ENCODE data around the gene SLC51A. TPM values are rescaled to one million over a fixed set of nuclear protein-coding genes. Genes with fewer than 3 reads are reported as not detected.

SLC51A gene
- total and polyA plus RNA-seq, 2 of the 13 experiments (the other 11 are each of a cell fraction or from before 2014, with no cell fraction given), result 4.3 to 48.8 TPM

- TF ChIP-seq MTERF4 (CRISPR knock-in tag; IDR thresholded peaks at IDR 0.05), result 0 out of 2 replicates have a peak, but pooled peaks have one; percentile 30
- peak; percentile 22; the same call in 1 of the 2 replicates for TF ChIP-seq ZNF687 (CRISPR knock-in tag; IDR thresholded peaks at IDR 0.05)
- TF ChIP-seq NRL (CRISPR knock-in tag; IDR thresholded peaks at IDR 0.05; ENCODE audit: borderline replicate concordance), result 0 out of 2 replicates have a peak, but pooled peaks have one; percentile 71
Observed at GRCh38 chr3:196192524-196193051, 23.7 kb upstream of the SLC51A start (continued).

GRCh38 chr3:196193133-196193735 lies 23.1 kb upstream of the SLC51A start:
- no peak overlapping the region for H2AFZ ChIP-seq (ENCODE audit: low read length)
- FAIRE-seq (no peak), DNase-seq (ENCODE audit: low spot score) (no peak), ATAC-seq (no peak)
- intact Hi-C loops (cut with micrococcal nuclease; ENCODE audit: unreplicated experiment) (no loop called here), in situ Hi-C loops (cut with HindIII; ENCODE audit: extremely low pct_ligation_motif_present, low pct_unique_long_range_greater_than_20kb) (loop anchor here (5.0 kb wide), 1 partner anchor 171 kb away; no protein-coding TSS in a partner anchor)
- peaks cover 64% of the 10 kb centered on the region for H3K4me1 ChIP-seq (ENCODE audit: insufficient read depth, low read length)
- no peak overlapping the region for H3K4me3 ChIP-seq (replicated peaks in 1 of 3; ENCODE audit: insufficient read depth in 1 of 3, low read depth in 2 of 3, low read length in 3 of 3)
- no peaks in the 10 kb centered on the region for H4K20me1 ChIP-seq (ENCODE audit: insufficient read depth, low read length)
- H3K27ac ChIP-seq (ENCODE audit: extremely low read length, insufficient read depth, low read length), result no peak overlapping the region
- POLR2A ChIA-PET, result no interaction called here
- no peaks in the 10 kb centered on the region for H3K79me2 ChIP-seq (ENCODE audit: insufficient read depth, low read length)
- H3K9me3 ChIP-seq (ENCODE audit: low read length), result no peaks in the 10 kb centered on the region
- no TSS peak for BruUV-seq (replicated peaks)
- peaks cover 3 to 49% of the 10 kb centered on the region in 2 experiments; a peak in 4 of 5 replicates for H3K27me3 ChIP-seq (ENCODE audit: control insufficient read depth in 1 of 2, insufficient read depth in 2 of 2, low read length in 2 of 2)
- no peaks in the 10 kb centered on the region for H3K36me3 ChIP-seq (replicated peaks in 1 of 2; ENCODE audit: control insufficient read depth in 1 of 2, insufficient read depth in 2 of 2, low read length in 2 of 2)
- peak overlapping the region; percentile 56; the same call in 1 of the 2 replicates for H3K4me2 ChIP-seq (ENCODE audit: low read depth, low read length)
- 30% methylated on average over 12 of the region's 15 CpGs for WGBS (ENCODE audit: low lambda C conversion rate)
- CTCF ChIA-PET (ENCODE audit: low intra/inter-chr PET ratio, low total read pairs), result no interaction called here
- H3K9ac ChIP-seq (ENCODE audit: insufficient read depth, low read depth, low read length), result no peak overlapping the region
- TF ChIP-seq ZNF512 (CRISPR knock-in tag; IDR thresholded peaks at IDR 0.05), result 0 out of 2 replicates have a peak, but pooled peaks have one; percentile 1
- no peak for TF ChIP-seq HHEX (CRISPR knock-in tag; IDR thresholded peaks at IDR 0.05)
- TF ChIP-seq ZNF850 (CRISPR knock-in tag; conservative IDR thresholded peaks at IDR 0.05), result no peak
- TF ChIP-seq REPIN1 (CRISPR knock-in tag; IDR thresholded peaks at IDR 0.05; ENCODE audit: borderline replicate concordance, low read depth), result no peak
- no peak for TF ChIP-seq ZNF878 (CRISPR knock-in tag; IDR thresholded peaks at IDR 0.05)
- no peak for TF ChIP-seq PTBP1 (IDR thresholded peaks at IDR 0.05; ENCODE audit: low read depth, low read length, poor library complexity, severe bottlenecking)
- no peak for TF ChIP-seq YEATS2 (CRISPR knock-in tag; IDR thresholded peaks at IDR 0.05; ENCODE audit: borderline replicate concordance)
- no peak for TF ChIP-seq ZNF660 (CRISPR knock-in tag; IDR thresholded peaks at IDR 0.05; ENCODE audit: borderline replicate concordance, low read depth)
- TF ChIP-seq ZNF576 (CRISPR knock-in tag; IDR thresholded peaks at IDR 0.05), result no peak
